Measurements from ENCODE around the gene C2. TPM values are rescaled to one million over a fixed set of nuclear protein-coding genes. Genes with fewer than 3 reads are reported as not detected.

Gene C2
- total RNA-seq, 1 donor, result 1.3 TPM

- no peak for TF ChIP-seq CTCF (IDR thresholded peaks at IDR 0.05; ENCODE audit: insufficient read depth, low read depth, low read length)
- peak; percentile 27 for DNase-seq (ENCODE audit: low read depth)
- peak overlapping the region; percentile 70 for H3K4me3 ChIP-seq (ENCODE audit: low read depth, low read length)
These were observed 29.0 kb upstream of the C2 start for GRCh38 chr6:31898383-31899011.

GRCh38 chr6:31899215-31899614 lies 28.3 kb upstream of the C2 start:
- no peak for DNase-seq (ENCODE audit: low read depth)
- no peak for TF ChIP-seq CTCF (IDR thresholded peaks at IDR 0.05; ENCODE audit: insufficient read depth, low read depth, low read length)
- no peak overlapping the region for H3K4me3 ChIP-seq (ENCODE audit: low read depth, low read length)

GRCh38 chr6:31899882-31900722 lies 27.4 kb upstream of the C2 start:
- no peak for TF ChIP-seq CTCF (IDR thresholded peaks at IDR 0.05; ENCODE audit: insufficient read depth, low read depth, low read length)
- no peak overlapping the region for H3K4me3 ChIP-seq (ENCODE audit: low read depth, low read length)
- DNase-seq (ENCODE audit: low read depth), result no peak

- no peak for DNase-seq (ENCODE audit: low read depth)
- no peak for TF ChIP-seq CTCF (IDR thresholded peaks at IDR 0.05; ENCODE audit: insufficient read depth, low read depth, low read length)
- H3K4me3 ChIP-seq (ENCODE audit: low read depth, low read length), result peak overlapping the region; percentile 66
These were observed 26.6 kb upstream of the C2 start for GRCh38 chr6:31900917-31901414.

GRCh38 chr6:31901415-31901952 lies 26.0 kb upstream of the C2 start:
- DNase-seq (ENCODE audit: low read depth), result peak; percentile 25
- peak overlapping the region; percentile 66 for H3K4me3 ChIP-seq (ENCODE audit: low read depth, low read length)
- TF ChIP-seq CTCF (IDR thresholded peaks at IDR 0.05; ENCODE audit: insufficient read depth, low read depth, low read length), result no peak

- no peak for TF ChIP-seq CTCF (IDR thresholded peaks at IDR 0.05; ENCODE audit: insufficient read depth, low read depth, low read length)
These were observed 25.4 kb upstream of the C2 start, which contains the start of gene ZBTB12 for GRCh38 chr6:31901953-31902643. ZBTB12 (minus strand) TSS chr6:31902086; CDS start chr6:31901305, 781 bp downstream.

More at GRCh38 chr6:31901953-31902643, 25.4 kb upstream of the C2 start, which contains the start of gene ZBTB12:
- DNase-seq (ENCODE audit: low read depth), result peak; percentile 99
- H3K4me3 ChIP-seq (ENCODE audit: low read depth, low read length), result peak within 1 kb of the TSS; percentile 66

Measured in fibroblast of villous mesenchyme (primary cell).